ENCODE data around the gene ALKAL2.

Gene ALKAL2

DNA sequence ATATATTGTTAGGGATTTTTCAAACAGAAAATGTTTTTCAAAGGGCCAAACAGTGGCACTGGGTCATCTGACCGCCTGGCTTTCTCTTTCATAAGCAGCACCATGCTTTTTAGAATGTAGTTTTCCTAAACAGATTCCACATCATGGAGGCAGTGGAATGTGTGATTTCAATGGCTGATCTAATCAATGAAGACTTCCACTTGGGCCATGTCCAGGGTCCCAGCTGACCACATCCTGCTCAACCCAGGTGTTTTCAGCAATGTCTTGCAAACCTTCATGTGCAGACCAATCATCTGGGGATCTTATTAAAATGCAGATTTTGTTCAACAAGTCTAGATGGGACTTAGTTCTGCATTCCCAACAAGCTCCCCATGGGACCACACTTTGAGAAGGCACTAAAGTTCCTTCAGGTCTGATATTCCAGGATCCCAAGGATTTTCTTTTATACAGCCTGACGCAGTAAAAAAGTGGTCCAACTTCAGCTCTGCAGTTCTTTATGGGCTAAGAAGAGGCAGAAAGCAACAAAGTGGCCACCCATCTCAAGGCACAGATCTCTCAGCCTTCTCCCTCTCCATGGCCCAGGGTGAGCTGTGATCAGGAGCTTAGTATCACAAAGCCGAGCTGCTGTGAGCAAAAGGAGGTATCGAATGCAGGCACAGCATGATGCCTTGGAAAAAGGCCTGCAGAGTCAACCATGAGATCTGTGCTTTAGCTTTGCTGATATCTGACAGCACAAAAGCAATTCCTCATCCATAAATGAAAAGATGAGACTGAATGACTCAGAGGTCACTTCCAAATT, 3.7 kb downstream of the ALKAL2 start:
- no peak overlapping the region for H3K23ac ChIP-seq (ENCODE audit: low read depth, low read length, poor library complexity)
- H3K4me2 ChIP-seq (ENCODE audit: insufficient read depth, low read length, poor library complexity, severe bottlenecking) = no peak overlapping the region
- H3K27ac ChIP-seq (replicated peaks; ENCODE audit: low read length) = no peak overlapping the region
- no peak overlapping the region for H2AFZ ChIP-seq (ENCODE audit: low read length)
- no peak overlapping the region for H2BK5ac ChIP-seq (ENCODE audit: low read length)
- no peak overlapping the region for H2BK12ac ChIP-seq (ENCODE audit: low read length)
- no peak overlapping the region for H4K8ac ChIP-seq (ENCODE audit: low read depth, low read length)
- no CpG with 5 or more reads among the region's 4 CpGs for WGBS, 2 donors (ENCODE audit: extremely low coverage in 2 of 2, insufficient read length in 2 of 2, insufficient replicate concordance in 1 of 2)
- no peak overlapping the region for H4K91ac ChIP-seq (ENCODE audit: low read depth, low read length, poor library complexity)
- H3K4ac ChIP-seq (ENCODE audit: low read length) = no peak overlapping the region
- H2BK120ac ChIP-seq (ENCODE audit: low read depth, low read length) = no peak overlapping the region
- no peak for DNase-seq (ENCODE audit: low spot score)
- peaks cover 1% of the 10 kb centered on the region for H3K79me1 ChIP-seq (ENCODE audit: low read depth, low read length)
- no peak overlapping the region for H3K18ac ChIP-seq (ENCODE audit: low read length)
- H3K27me3 ChIP-seq (ENCODE audit: control insufficient read depth in 3 of 3, insufficient read depth in 3 of 3, low read depth in 1 of 3, low read length in 3 of 3) = peaks cover 0 to 40% (median 10%) of the 10 kb centered on the region in 3 experiments
- H2BK15ac ChIP-seq (ENCODE audit: low read length) = no peak overlapping the region
- no peak overlapping the region for H3K4me3 ChIP-seq (ENCODE audit: low read length in 2 of 2)
- no peak overlapping the region for H2AK5ac ChIP-seq (ENCODE audit: low read depth, low read length)
- H3K14ac ChIP-seq (ENCODE audit: low read length) = no peak overlapping the region
- no peaks in the 10 kb centered on the region for H3K9me3 ChIP-seq (replicated peaks in 1 of 2; ENCODE audit: control insufficient read depth in 2 of 2, insufficient read depth in 1 of 2, low read depth in 1 of 2, low read length in 2 of 2)
- peaks cover 10 to 70% of the 10 kb centered on the region in 2 donors for H3K36me3 ChIP-seq (replicated peaks in 1 of 2; ENCODE audit: control insufficient read depth in 2 of 2, insufficient read depth in 2 of 2, low read length in 2 of 2)
- H3K4me1 ChIP-seq (ENCODE audit: control insufficient read depth in 2 of 2, insufficient read depth in 1 of 2, low read depth in 1 of 2, low read length in 2 of 2) = peaks cover 10 to 35% of the 10 kb centered on the region in 2 donors
- H3K9ac ChIP-seq (ENCODE audit: low read depth, low read length, poor library complexity) = no peak overlapping the region

DNA sequence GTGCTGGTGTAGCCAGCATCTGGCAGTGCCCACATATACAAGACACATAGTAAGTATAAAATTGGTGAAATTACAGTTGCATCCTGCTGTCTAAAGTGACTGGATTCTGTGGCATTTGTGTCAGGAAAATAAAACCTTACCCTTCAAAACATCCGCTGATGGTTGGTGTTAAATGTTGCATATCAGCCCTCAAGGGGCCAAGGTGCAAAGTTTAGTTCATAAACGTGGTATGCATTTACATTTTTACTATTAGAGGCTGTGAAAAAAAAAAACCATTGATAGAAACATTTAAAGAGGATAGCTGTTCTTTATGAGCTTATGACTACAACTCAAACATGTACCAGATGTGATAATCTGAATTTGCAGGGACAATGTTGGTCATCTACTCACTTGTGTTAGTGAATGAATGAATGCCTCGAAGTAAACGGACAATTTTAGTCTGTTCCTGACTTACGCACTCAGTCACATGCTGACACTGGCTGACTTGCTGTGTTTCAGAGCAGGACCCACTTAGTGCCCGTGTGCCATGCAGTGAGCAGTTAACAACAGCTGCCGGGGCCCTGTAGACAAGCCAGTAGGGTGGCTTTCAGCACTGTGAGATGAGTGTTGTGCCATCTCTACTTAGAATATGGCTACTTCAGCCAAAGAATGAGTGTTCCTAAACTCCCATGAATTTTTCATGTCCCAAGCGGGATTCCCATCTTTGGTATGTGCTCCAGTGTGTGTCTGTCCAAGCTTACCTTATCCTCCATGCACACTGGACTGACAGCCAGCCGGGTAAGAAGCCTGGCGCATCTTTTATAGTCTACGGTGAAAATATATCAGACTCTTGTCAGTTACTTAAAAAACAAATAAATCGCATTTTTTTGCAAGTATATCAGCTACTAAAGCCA, 5.3 kb downstream of the ALKAL2 start:
- Histone ChIP-seq H3K79me1 (ENCODE audit: low read depth, low read length) (no peaks in the 10 kb centered on the region), H2BK5ac (ENCODE audit: low read length) (no peak overlapping the region), H3K4ac (ENCODE audit: low read length) (no peak overlapping the region), H3K18ac (ENCODE audit: low read length) (no peak overlapping the region), H3K4me2 (ENCODE audit: insufficient read depth, low read length, poor library complexity, severe bottlenecking) (no peak overlapping the region), H3K27ac (replicated peaks; ENCODE audit: low read length) (no peak overlapping the region), H3K9ac (ENCODE audit: low read depth, low read length, poor library complexity) (no peak overlapping the region), H4K91ac (ENCODE audit: low read depth, low read length, poor library complexity) (no peak overlapping the region), H2AFZ (ENCODE audit: low read length) (no peak overlapping the region), H3K9me3 (replicated peaks in 1 of 2; ENCODE audit: control insufficient read depth in 2 of 2, insufficient read depth in 1 of 2, low read depth in 1 of 2, low read length in 2 of 2) (peaks cover 0 to 2% of the 10 kb centered on the region in 2 donors), H3K4me1 (ENCODE audit: control insufficient read depth in 2 of 2, insufficient read depth in 1 of 2, low read depth in 1 of 2, low read length in 2 of 2) (peaks cover 10 to 35% of the 10 kb centered on the region in 2 donors), H2BK15ac (ENCODE audit: low read length) (no peak overlapping the region), H4K8ac (ENCODE audit: low read depth, low read length) (no peak overlapping the region), H2BK120ac (ENCODE audit: low read depth, low read length) (no peak overlapping the region), H2AK5ac (ENCODE audit: low read depth, low read length) (no peak overlapping the region), H3K14ac (ENCODE audit: low read length) (no peak overlapping the region), H2BK12ac (ENCODE audit: low read length) (no peak overlapping the region), H3K36me3 (replicated peaks in 1 of 2; ENCODE audit: control insufficient read depth in 2 of 2, insufficient read depth in 2 of 2, low read length in 2 of 2) (peaks cover 13 to 85% of the 10 kb centered on the region in 2 donors), H3K4me3 (ENCODE audit: low read length in 2 of 2) (no peak overlapping the region), H3K23ac (ENCODE audit: low read depth, low read length, poor library complexity) (no peak overlapping the region), H3K27me3 (ENCODE audit: control insufficient read depth in 3 of 3, insufficient read depth in 3 of 3, low read depth in 1 of 3, low read length in 3 of 3) (peaks cover 0 to 28% (median 0%) of the 10 kb centered on the region in 3 experiments)
- DNase-seq (ENCODE audit: low spot score) = no peak
- WGBS, 2 donors (ENCODE audit: extremely low coverage in 2 of 2, insufficient read length in 2 of 2, insufficient replicate concordance in 1 of 2) = no CpG with 5 or more reads among the region's 12 CpGs

GRCh38 chr2:281381-281780, 6.5 kb downstream of the ALKAL2 start:
- H3K9ac ChIP-seq (ENCODE audit: low read depth, low read length, poor library complexity) = no peak overlapping the region
- no peak overlapping the region for H4K8ac ChIP-seq (ENCODE audit: low read depth, low read length)
- no peak overlapping the region for H3K23ac ChIP-seq (ENCODE audit: low read depth, low read length, poor library complexity)
- H3K9me3 ChIP-seq (replicated peaks in 1 of 2; ENCODE audit: control insufficient read depth in 2 of 2, insufficient read depth in 1 of 2, low read depth in 1 of 2, low read length in 2 of 2) = peaks cover 0 to 2% of the 10 kb centered on the region in 2 donors
- H2AK5ac ChIP-seq (ENCODE audit: low read depth, low read length) = no peak overlapping the region
- no peak overlapping the region for H4K91ac ChIP-seq (ENCODE audit: low read depth, low read length, poor library complexity)
- H2BK120ac ChIP-seq (ENCODE audit: low read depth, low read length) = no peak overlapping the region
- H3K4me1 ChIP-seq (ENCODE audit: control insufficient read depth in 2 of 2, insufficient read depth in 1 of 2, low read depth in 1 of 2, low read length in 2 of 2) = peaks cover 5 to 35% of the 10 kb centered on the region in 2 donors
- peaks cover 0 to 18% (median 0%) of the 10 kb centered on the region in 3 experiments for H3K27me3 ChIP-seq (ENCODE audit: control insufficient read depth in 3 of 3, insufficient read depth in 3 of 3, low read depth in 1 of 3, low read length in 3 of 3)
- no peak overlapping the region for H3K4me3 ChIP-seq (ENCODE audit: low read length in 2 of 2)
- no peak overlapping the region for H2BK5ac ChIP-seq (ENCODE audit: low read length)
- H3K4ac ChIP-seq (ENCODE audit: low read length) = no peak overlapping the region
- H3K36me3 ChIP-seq (replicated peaks in 1 of 2; ENCODE audit: control insufficient read depth in 2 of 2, insufficient read depth in 2 of 2, low read length in 2 of 2) = peaks cover 13 to 98% of the 10 kb centered on the region in 2 donors
- H3K4me2 ChIP-seq (ENCODE audit: insufficient read depth, low read length, poor library complexity, severe bottlenecking) = no peak overlapping the region
- no peak overlapping the region for H2BK15ac ChIP-seq (ENCODE audit: low read length)
- no CpG with 5 or more reads among the region's 9 CpGs for WGBS, 2 donors (ENCODE audit: extremely low coverage in 2 of 2, insufficient read length in 2 of 2, insufficient replicate concordance in 1 of 2)
- no peak overlapping the region for H2BK12ac ChIP-seq (ENCODE audit: low read length)
- no peak overlapping the region for H3K14ac ChIP-seq (ENCODE audit: low read length)
- no peak for DNase-seq (ENCODE audit: low spot score)
- no peak overlapping the region for H2AFZ ChIP-seq (ENCODE audit: low read length)
- H3K18ac ChIP-seq (ENCODE audit: low read length) = no peak overlapping the region
- no peak overlapping the region for H3K27ac ChIP-seq (replicated peaks; ENCODE audit: low read length)
- H3K79me1 ChIP-seq (ENCODE audit: low read depth, low read length) = no peaks in the 10 kb centered on the region

DNA sequence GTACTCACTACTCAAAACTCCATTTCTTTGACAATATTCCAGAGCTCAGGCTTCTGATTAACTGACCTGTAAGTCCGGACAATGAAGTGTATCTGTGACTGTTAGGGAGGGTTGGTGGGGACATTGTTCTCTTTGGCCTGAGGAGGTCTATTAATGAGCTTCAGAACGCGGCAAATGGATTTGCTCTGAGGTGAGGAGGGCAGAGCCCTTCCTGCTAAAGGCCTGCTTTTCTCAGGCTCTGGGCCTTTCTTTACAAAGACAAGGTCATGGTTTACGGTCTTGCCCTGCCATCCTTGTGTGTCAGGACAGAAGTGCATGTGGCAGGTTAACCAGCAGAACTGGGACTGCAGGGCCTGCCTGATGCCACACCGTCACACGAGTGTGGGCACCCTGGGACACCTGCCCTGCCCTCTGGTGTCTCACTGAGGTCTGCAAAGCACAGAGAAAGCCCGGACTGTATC, 7.2 kb downstream of the ALKAL2 start:
- peaks cover 15 to 100% of the 10 kb centered on the region in 2 donors for H3K36me3 ChIP-seq (replicated peaks in 1 of 2; ENCODE audit: control insufficient read depth in 2 of 2, insufficient read depth in 2 of 2, low read length in 2 of 2)
- H3K4ac ChIP-seq (ENCODE audit: low read length) = no peak overlapping the region
- H3K4me2 ChIP-seq (ENCODE audit: insufficient read depth, low read length, poor library complexity, severe bottlenecking) = no peak overlapping the region
- no peak overlapping the region for H4K8ac ChIP-seq (ENCODE audit: low read depth, low read length)
- peak overlapping the region; percentile 46 for H3K9ac ChIP-seq (ENCODE audit: low read depth, low read length, poor library complexity)
- no peak overlapping the region for H3K4me3 ChIP-seq (ENCODE audit: low read length in 2 of 2)
- H3K4me1 ChIP-seq (ENCODE audit: control insufficient read depth in 2 of 2, insufficient read depth in 1 of 2, low read depth in 1 of 2, low read length in 2 of 2) = peaks cover 5 to 28% of the 10 kb centered on the region in 2 donors
- H3K79me1 ChIP-seq (ENCODE audit: low read depth, low read length) = no peaks in the 10 kb centered on the region
- H3K9me3 ChIP-seq (replicated peaks in 1 of 2; ENCODE audit: control insufficient read depth in 2 of 2, insufficient read depth in 1 of 2, low read depth in 1 of 2, low read length in 2 of 2) = peaks cover 0 to 2% of the 10 kb centered on the region in 2 donors
- H3K18ac ChIP-seq (ENCODE audit: low read length) = no peak overlapping the region
- WGBS, 2 donors (ENCODE audit: extremely low coverage in 2 of 2, insufficient read length in 2 of 2, insufficient replicate concordance in 1 of 2) = no CpG with 5 or more reads among the region's 7 CpGs
- no peak overlapping the region for H2BK12ac ChIP-seq (ENCODE audit: low read length)
- no peak overlapping the region for H3K27ac ChIP-seq (replicated peaks; ENCODE audit: low read length)
- H2BK5ac ChIP-seq (ENCODE audit: low read length) = no peak overlapping the region
- H2BK15ac ChIP-seq (ENCODE audit: low read length) = no peak overlapping the region
- no peak for DNase-seq (ENCODE audit: low spot score)
- no peak overlapping the region for H4K91ac ChIP-seq (ENCODE audit: low read depth, low read length, poor library complexity)
- H3K14ac ChIP-seq (ENCODE audit: low read length) = no peak overlapping the region
- no peak overlapping the region for H2AFZ ChIP-seq (ENCODE audit: low read length)
- peaks cover 0 to 12% (median 0%) of the 10 kb centered on the region in 3 experiments for H3K27me3 ChIP-seq (ENCODE audit: control insufficient read depth in 3 of 3, insufficient read depth in 3 of 3, low read depth in 1 of 3, low read length in 3 of 3)
- H2AK5ac ChIP-seq (ENCODE audit: low read depth, low read length) = no peak overlapping the region
- no peak overlapping the region for H3K23ac ChIP-seq (ENCODE audit: low read depth, low read length, poor library complexity)
- H2BK120ac ChIP-seq (ENCODE audit: low read depth, low read length) = no peak overlapping the region
